IPS-15b (cell line): ENCODE measurements around the gene PIEZO1.
"Not testable (repeated sequence)": the region's sequence is repeated elsewhere in the genome, so short reads cannot be mapped to it uniquely, and the experiment has no call there.

Experiments used
- H3K27me3 ChIP-seq: one replicate; pipeline ENCODE4 v1.6.1; 2013; ENCODE audit warnings: low read length; ENCODE audit not compliant: control insufficient read depth, insufficient read depth
- H3K36me3 ChIP-seq: one replicate; pipeline ENCODE4 v1.6.1; 2013; ENCODE audit warnings: low read length; ENCODE audit not compliant: control insufficient read depth, insufficient read depth
- H3K4me1 ChIP-seq: one replicate; pipeline ENCODE4 v1.6.1; 2013; ENCODE audit warnings: mild to moderate bottlenecking, low read length; ENCODE audit not compliant: control insufficient read depth, insufficient read depth
- H3K4me3 ChIP-seq: one replicate; pipeline ENCODE4 v1.5.1; 2013; ENCODE audit warnings: low read depth, low read length
- H3K9ac ChIP-seq: one replicate; pipeline ENCODE4 v1.6.1; 2013; ENCODE audit warnings: low read depth, mild to moderate bottlenecking, low read length
- H3K9me3 ChIP-seq: one replicate; pipeline ENCODE4 v1.6.1; 2013; ENCODE audit warnings: mild to moderate bottlenecking, low read length; ENCODE audit not compliant: control insufficient read depth, insufficient read depth

Gene PIEZO1

GRCh38 chr16:88798772-88799455, 13.9 kb upstream of the PIEZO1 start:
- Histone ChIP-seq H3K4me3 (no peak overlapping the region), H3K4me1 (no peaks in the 10 kb centered on the region), H3K27me3 (no peaks in the 10 kb centered on the region), H3K9ac (no peak overlapping the region), H3K9me3 (no peaks in the 10 kb centered on the region), H3K36me3 (no peaks in the 10 kb centered on the region)

DNA sequence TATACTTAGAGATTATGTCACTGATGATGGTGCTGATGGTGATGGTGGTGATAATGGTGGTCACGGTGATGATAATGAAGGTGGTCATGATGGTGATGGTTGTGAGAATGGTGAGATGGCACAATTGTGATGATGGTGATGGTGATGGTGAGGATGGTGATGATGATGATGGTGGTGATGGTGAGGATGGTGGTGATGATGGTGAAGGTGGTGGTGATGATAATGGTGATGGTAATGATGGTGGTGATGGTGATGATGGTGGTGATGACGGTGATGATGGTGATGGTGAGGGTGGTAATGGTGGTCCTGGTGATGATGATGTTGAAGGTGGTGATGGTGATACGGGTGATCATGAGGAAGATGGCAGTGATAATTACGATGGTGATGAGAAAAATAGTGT, 13.1 kb upstream of the PIEZO1 start:
- no peaks in the 10 kb centered on the region for H3K36me3 ChIP-seq
- H3K27me3 ChIP-seq = no peaks in the 10 kb centered on the region
- H3K4me3 ChIP-seq = no peak overlapping the region
- no peaks in the 10 kb centered on the region for H3K9me3 ChIP-seq
- H3K4me1 ChIP-seq = no peaks in the 10 kb centered on the region
- H3K9ac ChIP-seq = no peak overlapping the region

- Histone ChIP-seq H3K9me3 (no peaks in the 10 kb centered on the region), H3K4me1 (no peaks in the 10 kb centered on the region), H3K36me3 (no peaks in the 10 kb centered on the region), H3K9ac (no peak overlapping the region), H3K27me3 (no peaks in the 10 kb centered on the region), H3K4me3 (no peak overlapping the region)
Observed at GRCh38 chr16:88796278-88796677, 11.3 kb upstream of the PIEZO1 start.

DNA sequence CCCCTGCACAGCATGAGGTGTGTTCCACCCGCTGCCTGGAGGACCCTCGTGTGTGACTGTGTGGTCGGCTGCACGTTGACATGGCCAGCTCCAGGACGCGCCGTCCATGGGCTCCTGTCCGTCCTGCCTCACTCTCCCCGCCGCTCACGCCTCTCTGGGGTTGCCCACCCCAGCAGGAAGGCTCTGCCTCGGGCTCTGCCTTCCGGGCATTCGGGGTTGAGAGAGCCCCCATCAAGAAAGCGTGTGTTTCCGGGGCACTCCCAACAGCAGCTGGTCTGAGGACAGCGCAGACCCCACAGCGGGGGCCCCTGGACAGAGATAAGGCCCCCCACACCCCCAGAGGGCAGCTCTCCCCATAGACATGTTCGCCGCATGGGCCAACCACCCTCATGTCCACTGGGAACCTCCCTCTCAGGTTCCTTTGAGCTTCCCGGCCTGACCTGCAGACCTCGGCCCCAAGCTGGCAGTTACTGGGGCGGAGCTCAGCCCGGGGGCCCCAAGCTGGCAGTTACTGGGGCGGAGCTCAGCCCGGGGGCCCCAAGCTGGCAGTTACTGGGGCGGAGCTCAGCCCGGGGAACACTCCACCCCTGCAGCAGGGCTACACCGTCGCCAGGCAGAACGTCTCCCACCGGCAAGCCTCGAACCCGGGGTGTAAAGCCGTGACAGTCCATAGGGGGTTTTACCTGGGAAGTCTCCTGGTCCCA, 8.4 kb upstream of the PIEZO1 start:
- Histone ChIP-seq H3K9ac (no peak overlapping the region), H3K4me1 (no peaks in the 10 kb centered on the region), H3K4me3 (no peak overlapping the region), H3K9me3 (no peaks in the 10 kb centered on the region), H3K36me3 (no peaks in the 10 kb centered on the region), H3K27me3 (no peaks in the 10 kb centered on the region)

GRCh38 chr16:88792668-88793250, 7.7 kb upstream of the PIEZO1 start:
- H3K9ac ChIP-seq = no peak overlapping the region
- H3K9me3 ChIP-seq = no peaks in the 10 kb centered on the region
- H3K4me3 ChIP-seq = no peak overlapping the region
- no peaks in the 10 kb centered on the region for H3K4me1 ChIP-seq
- H3K36me3 ChIP-seq = no peaks in the 10 kb centered on the region
- H3K27me3 ChIP-seq = no peaks in the 10 kb centered on the region

DNA sequence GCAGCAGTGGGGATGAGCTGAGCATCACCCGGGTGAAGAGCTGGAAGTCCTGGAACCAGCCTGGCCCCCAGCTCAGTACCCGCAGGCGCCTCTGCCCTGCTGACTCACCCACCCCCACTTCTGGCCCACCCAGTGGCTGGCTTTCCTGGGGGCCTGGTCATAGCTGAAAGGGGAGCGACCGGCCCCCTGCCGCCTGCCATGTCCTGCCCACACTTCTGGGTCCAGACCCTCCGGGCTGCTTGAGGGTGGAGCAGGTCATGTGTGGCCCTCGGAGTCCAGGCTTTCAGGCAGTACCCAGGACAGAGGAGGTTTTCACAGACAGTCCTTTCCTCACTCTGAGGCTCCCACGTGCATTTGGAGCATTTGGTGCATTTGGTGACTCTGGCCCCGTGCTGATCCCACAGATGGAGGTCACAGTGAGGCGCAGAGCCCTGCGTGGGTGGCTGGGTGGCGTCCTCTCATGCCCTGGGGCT, 7.1 kb upstream of the PIEZO1 start:
- no peaks in the 10 kb centered on the region for H3K4me1 ChIP-seq
- no peaks in the 10 kb centered on the region for H3K27me3 ChIP-seq
- H3K9ac ChIP-seq = no peak overlapping the region
- no peaks in the 10 kb centered on the region for H3K9me3 ChIP-seq
- H3K4me3 ChIP-seq = no peak overlapping the region
- no peaks in the 10 kb centered on the region for H3K36me3 ChIP-seq

GRCh38 chr16:88790312-88791211, 5.5 kb upstream of the PIEZO1 start:
- Histone ChIP-seq H3K27me3 (no peaks in the 10 kb centered on the region), H3K9ac (no peak overlapping the region), H3K4me3 (no peak overlapping the region), H3K36me3 (no peaks in the 10 kb centered on the region), H3K9me3 (no peaks in the 10 kb centered on the region), H3K4me1 (no peaks in the 10 kb centered on the region)

DNA sequence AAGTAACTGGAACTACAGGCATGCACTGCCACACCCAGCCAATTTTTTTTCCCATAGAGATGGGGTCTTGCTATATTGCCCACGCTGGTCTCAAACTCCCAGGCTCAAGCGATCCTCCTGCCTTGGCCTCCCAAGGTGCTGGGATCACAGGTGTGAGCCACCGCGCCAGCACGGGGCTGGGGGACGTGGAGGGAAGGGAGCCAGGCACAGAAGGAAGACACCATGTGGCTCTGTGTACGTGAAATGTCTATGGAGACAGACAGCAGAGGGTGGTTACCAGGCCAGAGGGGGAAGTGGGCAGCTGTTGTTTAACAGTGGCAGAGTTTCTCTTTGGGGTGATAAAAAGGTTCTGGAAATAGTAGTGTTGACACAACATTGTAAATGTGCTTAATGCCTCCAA, 4.6 kb upstream of the PIEZO1 start:
- no peaks in the 10 kb centered on the region for H3K27me3 ChIP-seq
- H3K36me3 ChIP-seq = no peaks in the 10 kb centered on the region
- no peaks in the 10 kb centered on the region for H3K4me1 ChIP-seq
- no peak overlapping the region for H3K9ac ChIP-seq
- no peak overlapping the region for H3K4me3 ChIP-seq
- no peaks in the 10 kb centered on the region for H3K9me3 ChIP-seq

GRCh38 chr16:88788749-88789148, 3.7 kb upstream of the PIEZO1 start:
- H3K36me3 ChIP-seq, H3K9ac ChIP-seq, H3K4me3 ChIP-seq, H3K27me3 ChIP-seq, H3K4me1 ChIP-seq, H3K9me3 ChIP-seq: not testable (repeated sequence)

DNA sequence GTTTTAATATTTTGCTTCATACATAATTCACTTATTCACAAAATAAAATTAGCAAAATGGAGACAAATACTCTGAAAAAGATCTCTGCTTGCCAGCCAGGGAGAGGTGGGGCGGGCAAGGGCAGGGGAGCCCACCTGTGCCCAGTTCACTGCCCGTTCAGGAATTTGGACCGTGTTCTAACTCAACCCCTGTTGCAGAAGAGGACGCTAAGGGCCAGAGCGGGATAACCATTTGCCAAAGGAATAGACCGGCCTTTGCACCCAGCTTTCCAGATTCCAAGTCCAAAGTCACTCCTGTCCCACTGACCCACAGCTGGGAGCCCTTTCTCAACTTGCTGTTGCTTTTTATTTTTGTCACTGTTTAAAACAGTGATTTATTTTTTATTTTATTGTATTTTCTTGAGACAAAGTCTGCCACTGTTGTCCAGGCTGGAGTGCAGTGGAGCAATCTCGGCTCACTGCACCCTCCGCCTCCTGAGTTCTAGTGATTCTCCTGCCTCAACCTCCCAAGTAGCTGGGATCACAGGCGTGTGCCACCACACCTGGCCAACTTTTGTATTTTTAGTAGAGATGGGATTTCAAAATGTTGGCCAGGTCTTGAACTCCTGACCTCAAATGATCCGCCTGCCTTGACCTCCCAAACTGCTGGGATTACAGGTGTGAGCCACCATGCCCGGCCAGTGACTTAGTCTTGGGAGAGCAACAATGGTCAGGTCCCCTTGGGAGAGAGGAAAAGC, 2.7 kb upstream of the PIEZO1 start:
- Histone ChIP-seq H3K27me3 (no peaks in the 10 kb centered on the region), H3K4me1 (peaks cover 2% of the 10 kb centered on the region), H3K9me3 (no peaks in the 10 kb centered on the region), H3K9ac (no peak overlapping the region), H3K4me3 (no peak overlapping the region), H3K36me3 (no peaks in the 10 kb centered on the region)

GRCh38 chr16:88784856-88785105, 239 bp downstream of the PIEZO1 start:
- Histone ChIP-seq H3K9ac (no peak overlapping the region), H3K4me1 (peaks cover 2% of the 10 kb centered on the region), H3K9me3 (no peaks in the 10 kb centered on the region), H3K36me3 (no peaks in the 10 kb centered on the region), H3K27me3 (no peaks in the 10 kb centered on the region), H3K4me3 (no peak overlapping the region)
